Right atrium auricular region (tissue), 2 donors: ENCODE measurements around the gene VPS18. TPM values are rescaled to one million over a fixed set of nuclear protein-coding genes. Genes with fewer than 3 reads are reported as not detected.

Experiments used
- DNase-seq: peaks from one replicate; pipeline ENCODE4 v3.0.0-alpha.2; 2019; ENCODE audit warnings: low spot score
- H3K27ac ChIP-seq, 2 donors: fragments of 200-600 bp; sonication (generic); 1 replicate in 1 of 2; 2 replicates in 1 of 2; pipeline ENCODE4 v1.5.1; 2016 to 2019
- H3K27me3 ChIP-seq, 2 donors: fragments of 200-600 bp; sonication (generic); one replicate each; pipeline versions ENCODE4 v1.5.1 to v1.6.0; 2017 to 2019
- H3K36me3 ChIP-seq: fragments of 200-600 bp; sonication (generic); one replicate; pipeline ENCODE4 v1.5.1; 2016
- H3K4me1 ChIP-seq, 2 donors: fragments of 200-600 bp; sonication (generic); one replicate each; pipeline versions ENCODE4 v1.5.1 to v1.6.0; 2017 to 2019
- H3K4me3 ChIP-seq, 2 donors: fragments of 200-600 bp; sonication (generic); 1 replicate in 1 of 2; 2 replicates in 1 of 2; pipeline ENCODE4 v1.5.1; 2017 to 2019; ENCODE audit warnings: mild to moderate bottlenecking in 1 of 2, moderate library complexity in 1 of 2
- H3K9me3 ChIP-seq, 2 donors: fragments of 200-600 bp; sonication (generic); one replicate each; pipeline ENCODE4 v1.5.1; 2019
- total RNA-seq, 2 donors: library from RNA; depleted of rRNA; stranded (reverse); fragments of >200 nt; gene quantifications; one replicate each; pipeline ENCODE4 v1.1.0, GENCODE V29; 2016
- TF ChIP-seq, protein P1 (sequence below), 2 donors: fragments of 200-600 bp; sonication (generic); IDR thresholded peaks; one replicate each; pipeline ENCODE4 v1.5.1; 2019; ENCODE audit warnings: antibody characterized with exemption in 2 of 2

The VPS18 gene
- total RNA-seq, 2 donors from 2014 or later = 18.1 to 26.1 TPM

DNA sequence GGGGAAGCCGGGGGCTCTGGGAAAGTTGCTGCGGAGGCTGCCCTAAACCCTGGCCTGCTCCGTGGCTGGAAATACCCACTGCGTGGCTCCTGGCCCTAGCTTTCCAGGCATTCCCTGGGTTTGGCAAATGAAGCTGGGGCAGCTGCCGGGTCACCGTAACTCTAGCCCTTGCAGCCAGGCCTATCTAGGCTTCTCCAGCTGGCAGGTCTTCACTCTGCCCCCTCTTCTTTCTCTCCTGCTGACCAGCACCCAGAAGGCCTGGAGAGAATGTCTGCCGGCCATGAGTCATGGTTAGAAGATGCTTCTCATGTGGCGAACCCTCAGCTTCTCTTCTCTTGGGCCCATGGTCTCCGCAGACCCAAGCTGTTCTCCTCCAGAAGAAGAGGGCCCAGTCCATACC, 29.3 kb downstream of the VPS18 start:
- Histone ChIP-seq H3K27ac (no peak overlapping the region), H3K27me3 (peaks cover 5 to 12% of the 10 kb centered on the region in 2 donors), H3K36me3 (no peaks in the 10 kb centered on the region), H3K9me3 (no peaks in the 10 kb centered on the region), H3K4me3 (no peak overlapping the region), H3K4me1 (peaks cover 0 to 32% of the 10 kb centered on the region in 2 donors)
- DNase-seq = no peak
- TF ChIP-seq, protein P1, sequence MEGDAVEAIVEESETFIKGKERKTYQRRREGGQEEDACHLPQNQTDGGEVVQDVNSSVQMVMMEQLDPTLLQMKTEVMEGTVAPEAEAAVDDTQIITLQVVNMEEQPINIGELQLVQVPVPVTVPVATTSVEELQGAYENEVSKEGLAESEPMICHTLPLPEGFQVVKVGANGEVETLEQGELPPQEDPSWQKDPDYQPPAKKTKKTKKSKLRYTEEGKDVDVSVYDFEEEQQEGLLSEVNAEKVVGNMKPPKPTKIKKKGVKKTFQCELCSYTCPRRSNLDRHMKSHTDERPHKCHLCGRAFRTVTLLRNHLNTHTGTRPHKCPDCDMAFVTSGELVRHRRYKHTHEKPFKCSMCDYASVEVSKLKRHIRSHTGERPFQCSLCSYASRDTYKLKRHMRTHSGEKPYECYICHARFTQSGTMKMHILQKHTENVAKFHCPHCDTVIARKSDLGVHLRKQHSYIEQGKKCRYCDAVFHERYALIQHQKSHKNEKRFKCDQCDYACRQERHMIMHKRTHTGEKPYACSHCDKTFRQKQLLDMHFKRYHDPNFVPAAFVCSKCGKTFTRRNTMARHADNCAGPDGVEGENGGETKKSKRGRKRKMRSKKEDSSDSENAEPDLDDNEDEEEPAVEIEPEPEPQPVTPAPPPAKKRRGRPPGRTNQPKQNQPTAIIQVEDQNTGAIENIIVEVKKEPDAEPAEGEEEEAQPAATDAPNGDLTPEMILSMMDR (IDR thresholded peaks at IDR 0.05) = no peak

DNA sequence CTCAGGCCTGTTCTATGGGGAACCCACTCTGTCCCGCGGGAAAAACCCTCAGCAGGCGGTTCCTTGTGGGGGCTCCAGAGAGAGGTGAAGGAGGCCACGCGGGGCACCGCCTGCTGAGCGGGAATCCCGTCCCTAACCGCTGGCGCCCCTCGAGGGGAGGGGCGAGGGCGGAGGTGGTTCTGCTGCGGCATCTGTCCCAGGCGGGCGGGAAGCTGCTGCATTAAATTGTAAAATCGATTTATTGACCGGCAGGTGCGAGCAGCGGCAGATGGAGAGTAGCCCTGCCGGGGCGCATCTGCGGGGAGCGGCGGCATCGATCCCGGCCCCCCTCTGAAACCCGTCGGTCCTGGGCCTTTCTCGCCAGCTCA, 31.2 kb downstream of the VPS18 start:
- peaks cover 13 to 18% of the 10 kb centered on the region in 2 donors for H3K27me3 ChIP-seq
- DNase-seq = no peak
- H3K36me3 ChIP-seq = no peaks in the 10 kb centered on the region
- no peak overlapping the region for H3K27ac ChIP-seq
- TF ChIP-seq, protein P1 (IDR thresholded peaks at IDR 0.05) = no peak
- H3K4me3 ChIP-seq = no peak overlapping the region
- no peaks in the 10 kb centered on the region for H3K9me3 ChIP-seq
- peaks cover 0 to 52% of the 10 kb centered on the region in 2 donors for H3K4me1 ChIP-seq

DNA sequence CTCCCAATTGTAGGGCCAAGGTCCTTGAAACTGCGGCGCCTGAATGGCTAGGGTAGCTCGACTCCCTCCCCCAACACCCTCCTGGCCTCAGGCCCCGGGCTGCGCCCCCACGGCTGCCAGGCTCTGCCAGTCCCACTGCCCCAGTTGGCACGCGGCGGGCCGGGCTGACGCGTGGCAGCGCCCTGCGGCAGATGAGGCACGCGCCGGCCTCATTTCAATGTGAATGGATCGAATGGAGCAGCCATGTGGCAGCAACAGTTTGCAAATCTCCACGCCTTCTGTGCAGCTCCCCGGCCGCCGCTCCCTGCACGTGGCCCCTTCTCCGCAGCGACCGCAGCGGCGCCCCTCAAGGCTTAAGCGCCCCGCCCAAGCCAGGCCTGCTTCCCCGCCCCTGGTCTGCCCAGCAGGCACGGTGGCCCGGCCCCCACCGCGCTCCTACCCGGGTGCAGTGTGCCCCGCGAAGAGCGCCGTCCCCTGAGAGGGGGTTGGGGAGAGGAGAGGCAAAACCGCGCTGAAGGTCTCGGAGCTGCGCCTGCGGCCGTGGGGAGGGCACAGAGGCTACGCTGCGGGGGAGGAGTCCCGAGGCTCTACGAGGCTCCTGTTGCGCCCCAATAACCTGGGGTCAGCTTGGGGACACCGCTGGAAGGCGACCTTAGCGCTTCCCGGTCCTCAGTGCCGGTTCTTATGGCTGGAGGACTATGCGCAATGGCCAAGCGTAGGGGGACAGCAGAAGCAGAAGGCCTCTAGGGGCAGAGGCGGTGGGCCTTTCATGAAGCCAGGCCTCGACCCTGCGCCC, 31.8 kb downstream of the VPS18 start:
- Histone ChIP-seq H3K27me3 (peaks cover 13 to 18% of the 10 kb centered on the region in 2 donors), H3K4me1 (peaks cover 0 to 57% of the 10 kb centered on the region in 2 donors), H3K36me3 (no peaks in the 10 kb centered on the region), H3K9me3 (no peaks in the 10 kb centered on the region), H3K4me3 (peak overlapping the region in 1 of 2 donors; percentile 34), H3K27ac (no peak overlapping the region)
- DNase-seq = no peak
- TF ChIP-seq, protein P1 (IDR thresholded peaks at IDR 0.05) = no peak

DNA sequence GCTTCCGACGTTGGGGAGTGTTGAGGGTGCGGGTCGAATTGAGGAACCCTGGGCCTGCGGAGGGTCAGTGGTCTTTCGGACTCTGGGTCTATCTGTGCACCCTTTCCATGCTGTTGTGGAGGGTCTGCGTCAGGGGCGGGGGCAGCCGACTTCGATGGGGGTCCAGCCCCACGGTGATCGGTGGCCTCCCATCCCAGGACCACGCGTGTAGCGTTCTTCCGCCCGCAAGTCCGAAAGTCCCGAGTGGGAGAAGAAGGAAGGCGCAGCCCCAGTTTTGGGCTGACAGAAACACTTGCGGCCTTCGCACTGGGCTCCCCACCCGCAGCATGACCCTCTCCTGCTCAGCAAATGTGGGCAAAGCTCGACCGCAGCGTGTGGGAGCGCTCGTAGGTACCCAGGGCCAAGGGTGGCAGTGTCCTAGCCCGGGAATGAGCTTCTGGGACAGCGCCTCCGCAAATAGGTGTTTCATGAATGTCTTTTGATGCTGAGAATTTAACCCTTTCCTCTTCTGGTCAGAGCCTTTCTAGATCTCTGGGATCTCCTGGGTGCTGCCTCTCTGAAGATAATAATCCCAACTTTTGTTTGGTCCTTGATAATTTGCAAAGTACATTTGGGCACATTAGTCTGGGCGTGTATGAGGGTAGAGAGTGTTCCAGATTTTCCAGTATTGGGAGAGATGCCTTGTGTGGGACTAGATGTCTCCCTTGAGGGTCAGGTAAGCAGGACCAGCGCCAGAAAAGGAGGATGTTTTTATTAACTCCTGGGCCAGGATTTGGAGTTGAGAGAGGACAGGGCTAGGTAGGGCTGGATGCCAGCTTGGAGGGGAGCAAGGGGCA, 32.6 kb downstream of the VPS18 start:
- H3K4me1 ChIP-seq = peaks cover 0 to 66% of the 10 kb centered on the region in 2 donors

DNA sequence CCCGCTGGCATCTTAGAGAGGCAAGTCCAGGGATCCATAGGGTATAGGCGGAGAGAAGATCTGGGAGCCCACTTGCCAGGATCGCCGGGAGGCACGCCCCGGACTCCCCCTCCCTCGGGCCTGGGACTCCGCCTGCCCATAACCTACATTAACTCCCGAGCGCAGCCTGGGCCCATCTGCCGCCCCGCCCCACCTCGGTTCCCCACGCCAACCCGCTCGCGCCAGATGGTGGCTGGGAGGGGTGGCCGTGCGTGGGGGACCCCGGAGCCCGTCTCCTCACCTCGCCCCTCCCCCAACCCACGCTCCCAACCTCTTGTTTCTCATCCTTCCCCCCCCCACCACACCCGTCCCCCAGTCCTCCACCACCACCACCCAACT, 33.2 kb downstream of the VPS18 start:
- no peak overlapping the region for H3K27ac ChIP-seq
- no peaks in the 10 kb centered on the region for H3K36me3 ChIP-seq
- H3K9me3 ChIP-seq = no peaks in the 10 kb centered on the region
- H3K4me3 ChIP-seq = peak overlapping the region in 1 of 2 donors; percentile 64
- H3K4me1 ChIP-seq = peaks cover 0 to 67% of the 10 kb centered on the region in 2 donors
- TF ChIP-seq, protein P1 (IDR thresholded peaks at IDR 0.05) = no peak
- DNase-seq = no peak
- H3K27me3 ChIP-seq = peaks cover 13 to 18% of the 10 kb centered on the region in 2 donors

More for the DNA sequence above, 32.6 kb downstream of the VPS18 start:
- H3K36me3 ChIP-seq = no peaks in the 10 kb centered on the region
- peak overlapping the region in 1 of 2 donors; percentile 64 for H3K4me3 ChIP-seq
- no peak for DNase-seq
- TF ChIP-seq, protein P1 (IDR thresholded peaks at IDR 0.05) = no peak
- no peaks in the 10 kb centered on the region for H3K9me3 ChIP-seq
- H3K27ac ChIP-seq = no peak overlapping the region
- peaks cover 13 to 18% of the 10 kb centered on the region in 2 donors for H3K27me3 ChIP-seq
